Activated T-helper 2 cell treated with anti-CD3 and anti-CD28 coated beads, Interferon-gamma antibody, Interleukin-2, Interleukin-4, amounts not matched to agents 10 μg/mL and 5 μg/mL and 100 μg/mL, durations not matched to agents 14 hours and 24 hours and 36 hours (primary cell): Measurements from ENCODE around the gene SMCO4. TPM values are rescaled to one million over a fixed set of nuclear protein-coding genes. Genes with fewer than 3 reads are reported as not detected.

ENCODE experiments used
- DNase-seq: peaks from one replicate; pipeline ENCODE4 v3.0.0; 2021; ENCODE audit warnings: low spot score
- H3K27ac Mint-ChIP-seq: one replicate; pipeline ENCODE4 v1.8.0; 2021; ENCODE audit warnings: mixed read lengths
- H3K27me3 Mint-ChIP-seq: one replicate; pipeline ENCODE4 v1.8.0; 2021; ENCODE audit warnings: low read depth, mixed read lengths
- H3K36me3 Mint-ChIP-seq: one replicate; pipeline ENCODE4 v1.8.0; 2021; ENCODE audit warnings: low read depth, mixed read lengths
- H3K4me1 Mint-ChIP-seq: one replicate; pipeline ENCODE4 v1.8.0; 2021; ENCODE audit warnings: low read depth, mixed read lengths
- H3K4me3 Mint-ChIP-seq: one replicate; pipeline ENCODE4 v1.8.0; 2021; ENCODE audit warnings: low read depth, mild to moderate bottlenecking, moderate library complexity, mixed read lengths
- H3K9me3 Mint-ChIP-seq: one replicate; pipeline ENCODE4 v1.8.0; 2021; ENCODE audit warnings: mixed read lengths
- intact Hi-C: fragments of 100-400 bp; cut with micrococcal nuclease; formaldehyde crosslinking; loops from one replicate; pipeline ENCODE4 v1.15.1; 2023
- total RNA-seq: library from RNA; stranded (reverse); gene quantifications from 2 replicates; pipeline ENCODE4 v1.2.3, GENCODE V29; 2022

SMCO4 gene
- total RNA-seq, 1 donor from 2014 or later = 41.5 TPM

DNA sequence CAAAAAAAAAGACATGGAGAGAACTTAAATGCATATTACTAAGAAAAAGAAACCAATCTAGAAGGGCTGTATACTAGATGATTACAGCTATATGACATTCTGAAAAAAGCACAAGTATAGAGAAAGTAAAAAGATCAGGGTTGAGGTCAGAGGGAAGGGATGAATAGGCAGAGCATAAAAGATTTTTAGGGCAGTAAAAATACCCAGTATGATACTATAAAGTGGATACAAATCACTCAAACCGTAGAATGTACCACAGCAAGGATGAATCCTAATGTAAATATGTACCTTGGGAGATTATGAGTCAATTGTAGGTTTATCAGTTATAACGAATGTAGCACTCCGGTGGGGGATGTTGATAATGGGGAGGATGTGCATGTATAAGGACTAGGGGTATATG is 29.4 kb upstream of the SMCO4 start:
- H3K4me3 Mint-ChIP-seq = no peak overlapping the region
- H3K36me3 Mint-ChIP-seq = no peaks in the 10 kb centered on the region
- intact Hi-C loops = no loop called here
- H3K4me1 Mint-ChIP-seq = no peaks in the 10 kb centered on the region
- H3K27me3 Mint-ChIP-seq = peaks cover 5% of the 10 kb centered on the region
- H3K9me3 Mint-ChIP-seq = no peaks in the 10 kb centered on the region
- H3K27ac Mint-ChIP-seq = no peak overlapping the region
- no peak for DNase-seq

- no peak for DNase-seq
- no peak overlapping the region for H3K27ac Mint-ChIP-seq
- no peaks in the 10 kb centered on the region for H3K9me3 Mint-ChIP-seq
- no peak overlapping the region for H3K4me3 Mint-ChIP-seq
- H3K27me3 Mint-ChIP-seq = peaks cover 5% of the 10 kb centered on the region
- no peaks in the 10 kb centered on the region for H3K4me1 Mint-ChIP-seq
- no peaks in the 10 kb centered on the region for H3K36me3 Mint-ChIP-seq
- intact Hi-C loops = no loop called here
These were observed 29.0 kb upstream of the SMCO4 start for GRCh38 chr11:93572171-93572570.

DNA sequence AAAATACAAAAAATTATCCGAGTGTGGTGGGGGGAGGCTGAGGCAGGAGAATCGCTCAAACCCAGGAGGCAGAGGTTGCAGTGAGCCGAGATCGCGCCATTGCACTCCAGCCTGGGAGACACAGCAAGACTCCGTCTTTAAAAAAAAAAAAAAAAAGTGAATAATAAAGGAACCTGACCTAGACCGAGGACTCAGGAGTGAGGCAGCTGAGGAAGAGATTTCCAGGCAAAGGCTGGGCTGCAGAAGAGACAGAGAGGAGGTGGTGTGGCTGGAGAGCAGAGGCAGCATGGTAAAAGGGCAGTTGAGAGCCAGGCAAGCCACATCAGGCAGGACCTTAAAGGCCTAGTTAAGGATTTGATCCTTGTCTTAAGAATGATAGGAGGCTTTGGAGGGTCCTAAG is 28.4 kb upstream of the SMCO4 start:
- no peaks in the 10 kb centered on the region for H3K9me3 Mint-ChIP-seq
- H3K27me3 Mint-ChIP-seq = peaks cover 5% of the 10 kb centered on the region
- no peak for DNase-seq
- H3K27ac Mint-ChIP-seq = no peak overlapping the region
- no peaks in the 10 kb centered on the region for H3K36me3 Mint-ChIP-seq
- intact Hi-C loops = no loop called here
- no peak overlapping the region for H3K4me3 Mint-ChIP-seq
- H3K4me1 Mint-ChIP-seq = no peaks in the 10 kb centered on the region

DNA sequence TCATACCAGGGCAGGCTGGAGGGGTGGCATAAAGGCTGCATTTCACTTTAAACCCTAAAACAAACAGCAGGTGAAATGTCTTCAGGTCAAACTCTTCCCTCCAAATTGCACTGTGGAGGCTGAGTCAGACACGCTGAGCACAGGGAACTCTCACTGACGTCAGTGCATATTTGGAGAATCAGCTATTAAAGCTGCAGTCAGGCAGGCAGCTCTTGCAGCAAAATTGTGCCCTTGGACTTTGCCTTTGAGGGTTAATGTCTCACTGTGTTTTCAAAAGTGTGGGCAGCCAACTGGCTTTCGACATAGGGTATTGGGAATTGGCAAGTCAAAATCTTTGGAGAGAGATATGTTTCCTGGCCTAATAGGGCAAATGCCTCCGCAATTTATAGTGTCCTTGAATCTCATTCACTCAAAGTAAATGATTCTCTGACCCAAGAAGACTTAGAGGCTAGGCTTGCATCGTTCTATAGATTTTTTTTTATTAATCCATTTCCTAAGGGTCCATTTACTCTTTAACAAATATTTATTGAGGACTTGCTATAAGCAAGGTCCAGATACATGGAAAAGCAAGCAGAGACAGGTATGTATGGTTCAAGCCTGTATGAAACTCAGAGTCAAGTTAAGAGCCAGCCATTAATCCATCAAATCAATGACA is 27.7 kb upstream of the SMCO4 start:
- Mint-ChIP-seq H3K9me3 (no peaks in the 10 kb centered on the region), H3K36me3 (no peaks in the 10 kb centered on the region), H3K27ac (no peak overlapping the region), H3K4me1 (no peaks in the 10 kb centered on the region), H3K27me3 (peaks cover 2% of the 10 kb centered on the region), H3K4me3 (no peak overlapping the region)
- intact Hi-C loops = no loop called here
- no peak for DNase-seq

- Mint-ChIP-seq H3K27ac (no peak overlapping the region), H3K27me3 (peaks cover 9% of the 10 kb centered on the region), H3K4me3 (no peak overlapping the region), H3K4me1 (no peaks in the 10 kb centered on the region), H3K9me3 (no peaks in the 10 kb centered on the region), H3K36me3 (no peaks in the 10 kb centered on the region)
- no peak for DNase-seq
- intact Hi-C loops = no loop called here
These were observed 26.3 kb upstream of the SMCO4 start for GRCh38 chr11:93569496-93569895.

GRCh38 chr11:93568726-93569125 is 25.5 kb upstream of the SMCO4 start:
- H3K36me3 Mint-ChIP-seq = no peaks in the 10 kb centered on the region
- no peak for DNase-seq
- no peaks in the 10 kb centered on the region for H3K4me1 Mint-ChIP-seq
- intact Hi-C loops = no loop called here
- no peak overlapping the region for H3K4me3 Mint-ChIP-seq
- peaks cover 12% of the 10 kb centered on the region for H3K27me3 Mint-ChIP-seq
- H3K9me3 Mint-ChIP-seq = no peaks in the 10 kb centered on the region
- H3K27ac Mint-ChIP-seq = no peak overlapping the region

GRCh38 chr11:93567401-93567895 is 24.3 kb upstream of the SMCO4 start:
- Mint-ChIP-seq H3K27ac (no peak overlapping the region), H3K9me3 (no peaks in the 10 kb centered on the region), H3K4me3 (no peak overlapping the region), H3K27me3 (peaks cover 13% of the 10 kb centered on the region), H3K4me1 (no peaks in the 10 kb centered on the region), H3K36me3 (no peaks in the 10 kb centered on the region)
- DNase-seq = no peak
- intact Hi-C loops = no loop called here

DNA sequence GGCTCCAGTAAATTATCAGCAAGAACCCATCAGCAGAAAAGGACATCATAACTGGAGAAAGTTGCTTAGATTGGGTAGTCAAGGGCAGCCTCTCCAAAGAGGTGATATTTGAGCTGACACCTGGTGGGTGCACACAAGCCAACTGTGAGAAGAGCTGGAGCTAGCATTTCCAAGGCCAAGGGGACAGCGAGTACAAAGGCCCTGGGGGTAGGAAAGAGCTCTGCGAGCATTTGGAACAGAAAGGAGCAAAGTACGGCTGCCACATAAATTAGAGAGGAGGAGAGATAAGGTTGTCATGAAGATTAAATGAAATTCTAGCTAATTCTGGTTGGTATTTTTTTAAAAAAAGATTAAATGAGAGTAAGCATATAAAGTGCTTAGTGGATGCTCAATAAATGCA is 21.7 kb upstream of the SMCO4 start:
- Mint-ChIP-seq H3K9me3 (no peaks in the 10 kb centered on the region), H3K4me1 (no peaks in the 10 kb centered on the region), H3K27ac (no peak overlapping the region), H3K4me3 (no peak overlapping the region), H3K27me3 (peaks cover 13% of the 10 kb centered on the region), H3K36me3 (no peaks in the 10 kb centered on the region)
- intact Hi-C loops = no loop called here
- no peak for DNase-seq

- no peak overlapping the region for H3K4me3 Mint-ChIP-seq
- H3K27ac Mint-ChIP-seq = no peak overlapping the region
- no peaks in the 10 kb centered on the region for H3K4me1 Mint-ChIP-seq
- H3K36me3 Mint-ChIP-seq = no peaks in the 10 kb centered on the region
- no peak for DNase-seq
- peaks cover 13% of the 10 kb centered on the region for H3K27me3 Mint-ChIP-seq
- intact Hi-C loops = no loop called here
- no peaks in the 10 kb centered on the region for H3K9me3 Mint-ChIP-seq
These were observed 20.7 kb upstream of the SMCO4 start for GRCh38 chr11:93563857-93564256.

GRCh38 chr11:93560199-93560932 is 17.2 kb upstream of the SMCO4 start:
- no peak overlapping the region for H3K27ac Mint-ChIP-seq
- no peaks in the 10 kb centered on the region for H3K36me3 Mint-ChIP-seq
- no peak for DNase-seq
- H3K4me3 Mint-ChIP-seq = no peak overlapping the region
- H3K27me3 Mint-ChIP-seq = peaks cover 22% of the 10 kb centered on the region
- no peaks in the 10 kb centered on the region for H3K4me1 Mint-ChIP-seq
- intact Hi-C loops = no loop called here
- H3K9me3 Mint-ChIP-seq = no peaks in the 10 kb centered on the region

- no peak for DNase-seq
- intact Hi-C loops = no loop called here
- Mint-ChIP-seq H3K27me3 (peaks cover 19% of the 10 kb centered on the region), H3K36me3 (no peaks in the 10 kb centered on the region), H3K4me3 (no peak overlapping the region), H3K4me1 (no peaks in the 10 kb centered on the region), H3K27ac (no peak overlapping the region), H3K9me3 (no peaks in the 10 kb centered on the region)
These were observed 16.5 kb upstream of the SMCO4 start for GRCh38 chr11:93559681-93560080.

- Mint-ChIP-seq H3K27me3 (peaks cover 36% of the 10 kb centered on the region), H3K36me3 (no peaks in the 10 kb centered on the region), H3K4me3 (no peak overlapping the region), H3K27ac (no peak overlapping the region), H3K4me1 (no peaks in the 10 kb centered on the region), H3K9me3 (no peaks in the 10 kb centered on the region)
- no peak for DNase-seq
- intact Hi-C loops = no loop called here
These were observed 9.7 kb upstream of the SMCO4 start for GRCh38 chr11:93552874-93553273.

GRCh38 chr11:93549976-93550375 is 6.8 kb upstream of the SMCO4 start:
- H3K36me3 Mint-ChIP-seq = no peaks in the 10 kb centered on the region
- no peaks in the 10 kb centered on the region for H3K9me3 Mint-ChIP-seq
- no peak overlapping the region for H3K4me3 Mint-ChIP-seq
- H3K27ac Mint-ChIP-seq = no peak overlapping the region
- intact Hi-C loops = loop anchor here (10.0 kb wide), 1 partner anchor 145 kb away; no protein-coding TSS in a partner anchor
- H3K4me1 Mint-ChIP-seq = peaks cover 3% of the 10 kb centered on the region
- no peak for DNase-seq
- H3K27me3 Mint-ChIP-seq = peaks cover 31% of the 10 kb centered on the region
